Activated CD8-positive, alpha-beta memory T cell treated with anti-CD3 and anti-CD28 coated beads for 4 hours (primary cell): ENCODE measurements around the gene NDUFB8.
"Not testable (repeated sequence)": the region's sequence is repeated elsewhere in the genome, so short reads cannot be mapped to it uniquely, and the experiment has no call there.

Experiments
- DNase-seq, 2 donors: peaks; one replicate each; pipeline ENCODE4 v3.0.0-alpha.2; 2020; ENCODE audit warnings: low read depth in 2 of 2

Gene NDUFB8

DNA sequence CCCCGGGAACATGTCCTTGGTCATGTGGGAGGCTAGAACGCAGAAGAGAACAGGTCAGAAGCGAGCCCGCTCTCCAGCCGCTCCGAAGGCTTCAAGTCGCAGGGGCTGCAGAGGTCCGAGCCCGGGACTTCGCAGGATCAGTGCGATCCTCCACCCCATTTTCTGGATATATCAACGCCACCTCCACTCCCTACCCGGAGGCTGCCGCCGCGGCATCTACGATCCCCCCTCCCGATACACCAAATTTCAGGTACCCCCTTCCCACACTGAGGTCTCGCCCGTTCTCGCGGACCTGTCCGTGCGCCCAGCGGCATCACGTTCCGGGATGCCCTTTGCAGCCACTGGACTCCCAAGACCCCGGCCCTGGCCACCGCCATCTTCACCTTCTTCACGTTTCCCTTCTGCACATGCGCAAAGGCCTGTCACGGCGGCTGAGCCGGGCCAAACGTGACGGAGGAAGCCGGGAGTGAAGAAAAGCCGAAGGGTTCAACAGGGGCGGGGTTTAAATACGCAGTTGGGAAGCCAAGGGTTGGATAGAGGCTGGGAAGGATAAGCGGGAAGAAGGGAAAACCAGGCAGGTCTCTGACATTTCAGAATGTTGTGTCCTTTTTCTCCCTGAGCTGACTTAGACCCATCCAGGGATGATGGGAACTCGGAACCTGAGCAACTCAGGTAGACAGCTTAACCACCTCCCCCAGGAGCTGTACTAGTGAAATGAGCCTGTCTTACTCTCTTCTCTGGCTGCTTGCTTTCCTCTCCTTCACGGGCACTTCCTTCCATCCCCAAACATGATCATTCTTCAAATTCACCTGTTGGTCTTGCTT lies at the start of gene NDUFB8:
TSS of gene NDUFB8 (minus strand) at position 397 of the 824 bp plus-strand sequence. CDS start at position 377, 20 bp downstream.
- DNase-seq, result peak; percentile 71 to 76

- no peak for DNase-seq
These were observed 46.6 kb upstream of the NDUFB8 start for GRCh38 chr10:100576282-100576635.

DNA sequence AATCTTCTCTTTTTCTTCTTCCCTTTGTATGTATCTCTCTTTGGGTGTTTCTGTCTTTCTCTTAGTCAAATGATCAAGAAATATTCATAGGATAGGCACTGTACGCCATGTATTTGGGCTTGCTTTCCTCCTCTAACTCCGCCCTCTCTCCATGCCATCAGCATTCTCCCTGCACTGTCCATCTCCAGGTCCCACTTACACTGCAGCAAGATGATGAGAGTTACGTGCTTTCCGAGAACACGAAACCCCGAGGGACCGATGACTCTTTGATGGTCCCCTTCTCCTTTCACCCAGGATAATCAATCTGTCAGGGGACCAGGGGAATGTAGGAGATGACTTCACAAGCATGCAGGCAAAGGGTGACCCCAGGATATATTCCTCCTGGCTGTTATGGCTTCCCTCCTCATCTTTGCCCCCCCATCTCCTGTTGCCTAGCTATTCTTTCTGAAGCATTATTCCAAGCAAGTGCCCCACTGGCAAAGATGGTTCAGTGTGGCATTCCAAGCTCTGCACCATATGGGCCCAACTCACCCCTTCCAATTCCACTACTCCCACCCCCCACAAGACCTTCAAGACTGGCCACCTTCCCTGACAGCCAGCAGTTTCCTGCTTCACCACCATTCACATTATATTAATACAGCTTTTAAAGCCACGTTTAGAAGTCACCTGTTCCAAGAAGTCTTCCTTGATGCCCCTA lies 46.1 kb upstream of the NDUFB8 start:
- DNase-seq, result no peak

- DNase-seq, result not testable (repeated sequence)
These were observed 45.5 kb upstream of the NDUFB8 start for GRCh38 chr10:100575146-100575545.

- no peak for DNase-seq
These were observed 41.6 kb upstream of the NDUFB8 start for GRCh38 chr10:100571084-100571856.

GRCh38 chr10:100570506-100570905 lies 40.8 kb upstream of the NDUFB8 start:
- no peak for DNase-seq

GRCh38 chr10:100569687-100570481 lies 40.2 kb upstream of the NDUFB8 start:
- DNase-seq, result no peak

DNA sequence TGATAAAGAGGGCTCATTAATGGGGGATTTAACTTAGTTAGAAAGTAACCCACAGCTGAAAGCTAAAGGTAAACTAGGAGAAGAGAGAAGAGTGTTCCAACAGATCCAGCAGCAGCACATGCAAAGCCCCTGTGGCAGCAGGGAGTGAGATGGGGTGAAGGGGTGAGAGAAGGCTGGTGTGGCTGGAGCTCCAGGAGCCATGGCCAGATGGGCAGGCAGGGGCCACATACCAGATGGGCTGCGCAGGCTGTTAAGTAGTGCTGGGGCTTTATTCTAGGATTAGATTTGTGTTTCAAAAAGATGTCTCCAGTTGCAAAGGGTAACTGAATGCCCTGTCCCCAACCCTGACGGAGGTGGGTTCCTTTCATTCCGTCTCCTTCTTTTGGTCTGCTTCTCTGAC lies 39.2 kb upstream of the NDUFB8 start:
- no peak for DNase-seq

DNA sequence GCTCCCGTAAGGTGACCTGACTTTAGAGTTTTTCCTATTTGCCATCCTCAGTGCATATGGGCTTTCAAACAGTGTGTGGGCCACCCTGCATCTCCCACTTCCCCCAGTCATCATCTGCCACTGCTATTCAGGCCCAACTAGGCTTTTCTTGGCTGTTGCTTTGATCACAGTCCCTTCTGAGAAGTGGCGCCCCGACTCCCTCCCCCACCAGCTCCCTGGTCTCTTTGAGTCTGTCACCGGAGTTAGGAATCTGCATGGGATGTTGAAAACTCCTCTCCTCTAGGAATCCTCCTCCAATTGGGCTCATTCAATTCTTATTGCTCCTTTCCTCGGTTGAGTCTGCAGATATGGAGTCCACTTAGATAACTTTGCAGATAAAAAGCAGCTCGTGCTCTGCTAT lies 38.2 kb upstream of the NDUFB8 start:
- no peak for DNase-seq

GRCh38 chr10:100567249-100567648 lies 37.6 kb upstream of the NDUFB8 start:
- DNase-seq, result no peak

DNA sequence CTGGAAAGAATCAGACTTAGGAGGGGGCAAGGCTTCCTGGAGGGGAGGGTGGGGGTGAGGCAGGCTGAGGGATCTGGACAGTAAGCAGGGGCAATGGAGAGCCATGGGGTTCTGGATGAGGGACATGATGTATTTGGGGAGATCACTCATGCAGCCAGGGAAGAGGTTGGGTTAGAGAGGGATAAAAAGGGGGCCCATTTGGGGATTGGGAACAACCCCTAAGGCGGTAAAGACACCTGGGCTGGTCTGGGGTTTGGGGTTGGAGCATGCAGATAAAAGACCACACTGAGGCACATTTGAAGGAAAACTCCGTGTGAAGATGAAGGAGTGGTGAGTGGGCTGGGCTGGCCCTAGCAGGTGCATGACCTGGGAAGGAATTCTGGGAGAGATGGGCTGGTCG lies 36.9 kb upstream of the NDUFB8 start:
- DNase-seq, result no peak

GRCh38 chr10:100565206-100565985 lies 35.7 kb upstream of the NDUFB8 start:
- DNase-seq, result no peak

GRCh38 chr10:100562008-100562672 lies 32.5 kb upstream of the NDUFB8 start:
- peak; percentile 52 to 54 for DNase-seq

DNA sequence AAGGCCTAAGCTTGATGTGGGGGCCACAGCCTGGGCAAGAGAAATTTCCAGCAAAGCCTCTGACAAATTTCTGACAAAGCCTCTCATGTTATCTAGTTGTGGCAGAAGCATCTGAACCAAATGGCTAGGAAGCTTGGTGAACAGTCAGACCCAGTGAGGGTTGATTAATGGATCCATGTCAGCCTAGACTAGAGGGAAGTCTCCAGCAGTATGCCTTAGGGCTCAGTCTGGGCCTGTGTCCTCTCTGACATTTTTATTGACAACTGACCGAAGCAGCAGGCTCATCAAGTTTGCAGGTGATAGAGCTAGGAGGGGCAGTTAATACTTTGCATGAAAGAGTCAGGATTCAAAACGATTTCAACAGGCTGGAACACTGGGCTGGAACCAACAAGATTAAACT lies 31.3 kb upstream of the NDUFB8 start:
- DNase-seq, result no peak

GRCh38 chr10:100560248-100560647 lies 30.6 kb upstream of the NDUFB8 start:
- DNase-seq, result no peak

- DNase-seq, result no peak
These were observed 25.2 kb upstream of the NDUFB8 start for GRCh38 chr10:100554902-100555301.

DNA sequence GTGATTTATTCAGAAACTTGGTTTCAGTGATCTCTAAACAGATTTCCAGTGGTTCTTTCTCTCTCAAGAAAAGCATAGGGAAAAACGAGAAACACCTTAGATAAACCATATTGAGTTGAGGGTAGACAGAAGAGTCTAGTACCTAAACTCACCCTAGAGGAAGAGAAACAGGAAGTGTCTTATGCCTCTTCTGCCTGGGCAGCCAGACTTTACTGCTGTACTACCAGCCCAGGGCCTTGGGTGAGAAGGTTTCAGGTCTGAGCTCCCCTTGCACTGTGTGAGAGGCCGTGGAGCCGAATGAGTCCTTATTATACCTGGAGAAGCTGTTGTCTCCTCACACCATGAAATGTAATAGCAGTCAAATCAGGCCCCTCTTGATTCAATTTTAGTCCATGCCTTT lies 24.3 kb upstream of the NDUFB8 start:
- no peak for DNase-seq

DNA sequence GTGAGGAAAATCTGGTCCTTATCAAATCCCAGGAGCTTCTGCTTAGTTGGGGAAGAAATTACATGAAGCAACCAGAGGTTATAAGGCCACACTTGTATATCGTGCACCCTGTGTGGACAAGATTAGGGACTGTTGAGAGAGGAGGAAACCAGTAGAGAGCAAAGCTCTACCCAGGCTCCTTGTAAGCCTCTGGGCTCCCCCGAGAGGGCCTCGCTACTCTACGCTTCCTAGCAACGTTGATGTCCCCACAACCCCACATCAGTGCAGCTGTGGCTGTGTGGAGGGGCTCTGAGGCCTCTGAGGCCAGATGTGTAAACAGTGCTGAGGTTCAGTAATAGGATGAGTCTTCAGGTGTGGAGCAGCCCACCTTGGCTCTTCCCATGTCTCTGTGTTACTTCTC lies 22.1 kb upstream of the NDUFB8 start:
- DNase-seq, result no peak

DNA sequence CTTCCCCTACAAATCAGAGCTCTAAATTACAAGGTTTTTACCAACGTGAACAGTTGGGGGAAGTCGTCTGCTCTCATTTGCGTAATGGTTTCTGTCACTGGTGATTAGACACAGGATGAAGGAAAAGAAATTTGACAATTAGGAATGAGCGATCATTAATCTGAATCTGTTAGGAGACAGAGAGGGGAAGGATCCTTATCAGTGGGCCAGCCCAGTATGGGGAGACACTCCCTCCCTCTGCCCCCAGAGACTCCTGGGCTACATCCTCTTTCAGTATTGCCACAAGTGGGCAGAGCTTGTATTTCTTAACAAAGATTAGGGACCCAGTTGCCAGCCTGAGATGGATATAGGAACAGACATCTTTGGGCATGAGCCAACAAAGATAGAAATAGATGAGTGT lies 21.5 kb upstream of the NDUFB8 start:
- no peak for DNase-seq

GRCh38 chr10:100544950-100545349 lies 15.3 kb upstream of the NDUFB8 start:
- DNase-seq, result no peak
